GM18508 (cell line): ENCODE results near the gene RAB3GAP2.
"Not testable (repeated sequence)": the region's sequence is repeated elsewhere in the genome, so short reads cannot be mapped to it uniquely, and the experiment has no call there.

Experiments used
- ATAC-seq: cut with Tn5 transposase; IDR thresholded peaks from one replicate; pipeline ENCODE4 v1.9.1; 2021; ENCODE audit warnings: moderate number of reproducible peaks; ENCODE audit not compliant: insufficient read depth, unreplicated experiment

RAB3GAP2 gene

DNA sequence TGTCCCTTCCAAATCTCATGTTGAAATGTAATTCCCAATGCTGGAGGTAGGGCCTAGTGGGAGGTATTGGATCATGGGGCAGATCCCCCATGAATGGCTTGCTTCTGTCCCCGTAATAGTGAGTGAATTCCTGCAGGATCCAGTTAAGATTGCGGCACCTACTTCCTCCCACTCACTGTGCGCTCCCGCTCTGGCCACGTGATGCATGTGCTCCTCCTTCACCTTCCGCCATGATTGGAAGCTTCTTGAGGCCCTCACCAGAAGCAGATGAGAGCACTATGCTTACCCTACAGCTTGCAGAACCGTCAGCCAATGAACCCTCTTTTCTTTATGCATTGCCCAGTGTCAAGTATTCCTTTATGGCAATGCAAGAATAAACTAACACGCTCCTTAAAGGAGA lies 14.9 kb upstream of the RAB3GAP2 start:
- no peak for ATAC-seq

- ATAC-seq = no peak
These were observed 11.4 kb upstream of the RAB3GAP2 start for GRCh38 chr1:220283625-220284024.

DNA sequence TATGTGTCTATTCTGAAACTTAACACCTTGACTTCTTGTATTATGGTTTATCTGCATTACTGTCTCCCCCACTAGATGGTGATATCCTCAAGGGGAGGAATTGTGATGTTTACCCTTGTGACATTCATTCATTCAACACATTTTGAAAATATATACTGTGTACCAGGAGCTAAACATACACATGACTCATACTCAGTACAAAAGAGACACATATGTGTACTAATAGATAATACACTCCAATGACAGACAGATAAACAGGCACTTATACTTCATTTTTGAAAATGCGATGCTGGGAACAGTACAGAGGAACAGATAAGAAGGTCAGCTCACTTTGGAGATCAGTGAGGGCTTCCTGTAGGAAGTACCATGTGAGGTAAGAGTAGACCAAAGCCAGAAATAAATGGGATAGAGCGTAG lies 8.9 kb upstream of the RAB3GAP2 start:
- no peak for ATAC-seq

GRCh38 chr1:220280249-220280648 lies 8.0 kb upstream of the RAB3GAP2 start:
- no peak for ATAC-seq

DNA sequence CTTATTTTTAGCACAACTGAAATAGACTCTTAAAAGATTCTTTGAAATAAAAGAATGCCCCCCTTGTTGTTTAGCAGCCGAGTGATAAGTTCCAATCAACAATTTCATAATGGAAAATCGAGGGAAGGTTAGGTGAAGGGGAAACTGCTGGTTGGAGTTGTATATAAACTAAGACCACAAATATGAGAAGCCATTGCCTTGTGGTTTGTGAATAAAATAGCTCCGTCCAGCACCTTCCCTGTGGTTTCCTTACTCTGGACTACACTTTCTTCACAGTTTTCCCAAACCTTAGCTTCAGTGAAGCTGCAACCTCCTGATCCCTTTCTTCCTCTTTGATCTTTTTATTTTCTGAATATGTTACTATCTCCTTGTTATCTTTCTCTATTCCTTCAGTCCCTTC lies 6.7 kb upstream of the RAB3GAP2 start:
- ATAC-seq = no peak

DNA sequence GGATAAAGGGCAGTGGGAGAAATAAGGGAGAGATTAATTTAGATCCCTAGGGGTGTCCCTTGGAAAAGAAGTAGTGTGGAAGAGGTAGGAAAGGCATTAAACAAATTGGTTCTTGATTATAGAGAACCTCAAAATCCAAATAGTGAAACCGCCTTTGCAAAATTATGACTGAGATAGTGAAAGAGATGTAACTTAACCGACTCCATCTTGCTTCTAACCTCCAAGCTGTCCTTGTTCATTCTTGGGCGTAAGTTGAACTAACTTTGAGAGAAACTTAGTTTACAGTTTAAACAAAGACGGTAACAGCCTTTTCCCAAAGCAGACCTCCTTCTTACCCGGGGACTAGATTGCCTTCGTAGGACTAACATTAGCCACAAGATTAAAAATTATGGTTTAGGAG lies 3.2 kb upstream of the RAB3GAP2 start:
- ATAC-seq = no peak

DNA sequence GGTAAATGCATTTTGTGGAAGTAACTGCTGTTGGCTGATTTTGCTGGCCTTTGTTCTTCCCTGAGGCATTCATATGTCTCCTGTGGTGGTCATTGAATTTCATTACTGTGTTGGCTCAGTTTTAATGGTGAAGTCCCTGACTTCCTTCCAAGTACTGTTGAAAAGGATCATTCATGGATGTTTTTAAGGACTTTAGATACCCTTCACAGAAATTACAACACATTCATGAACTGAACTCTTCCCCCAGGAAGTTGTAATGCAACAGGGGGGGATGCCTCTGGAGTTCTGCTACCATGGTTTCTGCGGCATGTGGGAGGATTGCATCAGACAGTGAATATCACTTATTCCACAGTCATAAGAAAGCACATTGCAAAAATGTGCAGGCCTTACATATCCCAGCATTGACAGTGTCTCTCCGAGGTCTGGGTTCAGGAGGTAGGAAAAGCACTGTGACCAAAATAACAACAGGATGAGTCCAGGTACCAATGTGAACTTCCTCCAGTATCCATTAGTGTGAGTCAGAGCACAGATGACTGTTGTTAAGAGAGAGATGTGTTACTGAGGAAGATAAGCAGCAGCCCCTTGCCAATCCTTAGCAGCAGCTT lies 2.1 kb upstream of the RAB3GAP2 start:
- no peak for ATAC-seq

DNA sequence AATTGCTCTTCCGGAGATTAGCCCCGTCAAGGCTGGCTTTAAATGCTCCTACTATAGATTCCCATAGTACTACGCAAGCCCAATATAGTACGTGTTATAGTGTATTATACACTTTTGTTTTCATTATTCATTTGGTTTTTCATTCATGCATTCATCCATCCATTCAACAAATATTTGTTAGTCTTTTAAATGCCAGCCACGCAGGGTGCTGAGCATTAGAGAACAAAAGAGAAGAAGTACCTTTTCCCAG lies 513 bp upstream of the RAB3GAP2 start:
- ATAC-seq = no peak

DNA sequence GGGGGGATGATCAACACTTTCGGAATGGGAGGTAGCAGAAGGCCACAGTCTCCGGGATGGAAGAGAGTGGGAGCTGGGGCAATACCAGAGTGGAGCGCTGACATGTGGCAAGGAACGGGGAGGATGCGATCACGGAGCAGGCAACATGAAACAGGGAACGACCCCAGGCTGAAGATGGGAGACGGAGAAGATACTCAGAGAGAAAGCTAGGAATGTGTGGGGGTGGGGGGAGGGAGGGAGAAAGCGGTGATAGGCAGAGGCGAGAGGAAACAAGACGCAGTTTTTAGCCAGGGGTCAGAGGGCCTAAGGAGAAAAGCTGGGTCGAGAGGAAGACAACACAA lies 577 bp downstream of the RAB3GAP2 start:
- ATAC-seq = no peak

DNA sequence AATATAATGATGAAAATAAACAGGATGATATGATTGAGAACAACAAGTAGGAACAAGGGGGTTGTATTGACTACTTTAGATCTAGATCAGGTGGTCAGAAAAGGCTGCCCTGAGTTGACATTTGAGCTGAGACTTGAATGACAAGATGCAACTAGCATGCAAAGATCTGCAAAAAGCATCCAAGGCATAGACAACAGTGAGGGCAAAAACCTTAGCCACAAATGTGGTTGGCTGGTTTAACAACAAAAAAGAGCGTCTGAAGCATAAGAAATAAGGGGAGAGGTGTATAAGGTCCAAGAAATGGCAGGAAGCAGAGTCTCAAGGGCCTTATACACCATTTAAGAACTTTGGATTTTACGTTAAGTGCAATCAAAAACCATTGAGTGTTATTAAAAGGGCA lies 3.2 kb downstream of the RAB3GAP2 start:
- no peak for ATAC-seq

- ATAC-seq = no peak
These were observed 4.6 kb downstream of the RAB3GAP2 start for GRCh38 chr1:220267630-220268029.

- not testable (repeated sequence) for ATAC-seq
These were observed 12.0 kb downstream of the RAB3GAP2 start for GRCh38 chr1:220260228-220260627.

DNA sequence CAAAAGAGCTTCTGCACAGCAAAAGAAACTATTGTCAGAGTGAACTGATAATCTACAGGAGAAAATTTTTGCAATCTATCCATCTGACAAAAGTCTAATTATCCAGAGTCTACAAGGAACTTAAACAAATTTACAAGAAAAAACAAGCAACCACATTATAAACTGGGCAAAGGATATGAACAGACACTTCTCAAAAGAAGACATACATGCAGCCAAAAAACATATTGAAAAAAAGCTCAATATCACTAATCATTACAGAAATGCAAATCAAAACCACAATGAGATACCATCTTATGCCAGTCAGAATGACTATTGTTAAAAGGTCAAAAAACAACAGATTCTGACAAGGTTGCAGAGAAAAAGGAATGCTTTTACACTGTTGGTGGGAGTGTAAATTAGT lies 12.5 kb downstream of the RAB3GAP2 start:
- not testable (repeated sequence) for ATAC-seq

DNA sequence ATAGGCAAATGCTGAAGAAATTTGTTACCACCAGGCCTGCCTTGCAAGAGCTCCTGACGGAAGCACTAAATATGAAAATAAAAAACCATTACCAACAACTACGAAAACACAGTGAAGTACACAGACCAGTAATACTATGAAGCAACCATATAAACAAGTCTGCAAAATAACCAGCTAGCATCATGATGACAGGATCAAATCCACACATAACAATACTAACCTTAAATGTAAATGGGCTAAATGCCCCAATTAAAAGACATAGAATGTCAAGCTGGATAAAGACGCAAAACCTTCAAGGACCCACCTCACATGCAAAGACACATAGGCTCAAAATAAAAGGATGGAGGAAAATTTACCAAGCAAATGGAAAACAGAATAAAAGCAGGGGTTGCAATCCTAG lies 16.1 kb downstream of the RAB3GAP2 start:
- not testable (repeated sequence) for ATAC-seq

- ATAC-seq = no peak
These were observed 17.0 kb downstream of the RAB3GAP2 start for GRCh38 chr1:220255204-220255603.

DNA sequence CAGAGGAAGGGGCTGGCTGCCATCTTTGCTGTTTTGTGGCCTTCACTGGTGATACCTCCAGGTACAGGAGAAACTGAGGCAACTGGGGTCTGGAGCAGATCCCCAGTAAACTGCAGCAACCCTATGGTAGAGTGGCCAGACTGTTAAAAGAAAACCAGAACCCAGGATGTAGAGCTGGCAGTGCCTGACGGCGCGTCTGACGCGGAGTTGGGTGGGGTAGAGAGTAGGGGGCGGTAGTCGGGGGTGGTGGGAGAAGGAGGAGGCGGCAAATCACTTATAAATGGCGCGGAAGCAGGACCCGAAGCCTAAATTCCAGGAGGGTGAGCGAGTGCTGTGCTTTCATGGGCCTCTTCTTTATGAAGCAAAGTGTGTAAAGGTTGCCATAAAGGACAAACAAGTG lies 19.0 kb downstream of the RAB3GAP2 start:
- not testable (repeated sequence) for ATAC-seq

GRCh38 chr1:220251272-220251671 lies 21.0 kb downstream of the RAB3GAP2 start:
- ATAC-seq = no peak

DNA sequence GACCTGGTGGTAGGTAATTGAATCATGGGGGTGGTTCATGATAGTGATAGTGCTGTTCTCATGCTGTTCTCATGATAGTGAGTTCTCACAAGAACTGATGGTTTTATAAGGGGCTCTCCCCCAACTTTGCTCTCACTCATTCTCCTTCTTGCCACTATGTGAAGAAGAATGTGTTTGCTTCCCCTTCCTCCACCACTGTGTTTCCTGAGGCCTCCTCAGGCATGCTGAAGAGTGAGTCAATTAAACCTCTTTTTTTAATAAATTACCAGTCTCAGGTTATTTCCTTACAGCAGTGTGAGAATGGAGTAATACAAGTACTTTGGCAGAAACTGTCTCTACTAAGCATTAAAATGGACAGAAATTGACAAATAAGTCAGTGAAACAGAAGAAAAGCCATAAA lies 21.6 kb downstream of the RAB3GAP2 start:
- no peak for ATAC-seq

- no peak for ATAC-seq
These were observed 22.7 kb downstream of the RAB3GAP2 start for GRCh38 chr1:220249522-220249921.

DNA sequence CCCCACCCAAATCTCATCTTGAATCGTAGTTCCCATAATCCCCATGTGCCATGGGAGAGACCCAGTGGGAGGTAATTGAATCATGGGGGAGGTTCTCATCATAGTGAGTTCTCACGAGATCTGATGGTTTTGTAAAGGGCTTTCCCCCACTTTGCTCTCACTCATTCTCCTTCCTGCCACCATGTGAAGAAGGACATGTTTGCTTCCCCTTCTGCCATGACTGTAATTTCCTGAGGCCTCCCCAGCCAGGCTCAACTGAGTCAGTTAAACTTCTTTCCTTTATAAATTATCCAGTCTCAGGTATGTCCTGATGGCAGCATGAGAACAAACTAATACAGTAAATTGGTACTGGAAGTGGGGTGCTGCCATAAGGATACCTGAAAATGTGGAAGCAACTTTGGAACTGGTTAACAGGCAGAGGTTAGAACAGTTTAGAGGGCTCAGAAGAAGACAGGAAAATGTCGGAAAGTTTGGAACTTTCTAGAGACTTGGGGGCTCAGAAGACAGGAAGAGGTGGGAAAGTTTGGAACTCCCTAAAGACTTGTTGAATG lies 23.5 kb downstream of the RAB3GAP2 start:
- ATAC-seq = not testable (repeated sequence)

- ATAC-seq = not testable (repeated sequence)
These were observed 26.4 kb downstream of the RAB3GAP2 start for GRCh38 chr1:220245900-220246299.

DNA sequence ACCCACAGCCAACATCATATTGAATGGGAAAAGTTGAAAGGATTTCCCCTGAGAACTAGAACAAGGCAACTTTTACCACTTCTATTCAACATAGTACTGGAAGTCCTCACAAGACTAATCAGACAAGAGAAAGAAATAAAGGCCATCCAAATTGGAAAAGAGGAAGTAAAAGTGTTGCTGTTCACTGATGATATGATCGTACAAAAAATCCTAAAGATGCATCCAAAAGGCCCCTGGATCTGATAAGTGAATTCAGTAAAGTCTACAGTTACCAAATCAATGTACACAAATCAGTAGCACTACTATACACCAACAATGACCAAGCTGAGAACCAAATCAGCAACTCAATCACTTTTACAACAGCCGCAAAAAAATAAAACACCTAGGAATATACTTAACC lies 28.3 kb downstream of the RAB3GAP2 start:
- no peak for ATAC-seq
